MM.1S (cell line): ENCODE data around the gene ZFP14.
"Not testable (repeated sequence)": the region's sequence is repeated elsewhere in the genome, so short reads cannot be mapped to it uniquely, and the experiment has no call there.

Experiments
- DNase-seq: peaks from one replicate; pipeline ENCODE4 v3.0.0-alpha.2; 2015
- H2AFZ ChIP-seq: fragments of 300-600 bp; sonication (generic); 2 replicates; pipeline ENCODE4 v1.6.0; 2016; ENCODE audit warnings: antibody characterized with exemption, low read length
- H3F3A ChIP-seq: fragments of 300-600 bp; sonication (generic); 2 replicates; pipeline ENCODE4 v1.6.1; 2016; ENCODE audit warnings: mild to moderate bottlenecking, antibody characterized with exemption, low read length, moderate library complexity, mixed read lengths; ENCODE audit not compliant: insufficient read depth
- H3K27ac ChIP-seq: fragments of 300-600 bp; sonication (generic); 2 replicates; pipeline ENCODE4 v1.5.1; 2016; ENCODE audit warnings: mild to moderate bottlenecking, low read length
- H3K27me3 ChIP-seq: fragments of 300-600 bp; sonication (generic); replicated peaks from 2 replicates; pipeline ENCODE4 v1.6.0; 2016; ENCODE audit warnings: low read length; ENCODE audit not compliant: insufficient read depth
- H3K36me3 ChIP-seq: fragments of 300-600 bp; sonication (generic); replicated peaks from 2 replicates; pipeline ENCODE4 v1.6.1; 2016; ENCODE audit warnings: mild to moderate bottlenecking, low read length, mixed read lengths; ENCODE audit not compliant: insufficient read depth
- H3K4me1 ChIP-seq: fragments of 300-600 bp; sonication (generic); 2 replicates; pipeline ENCODE4 v1.6.1; 2016; ENCODE audit warnings: low read length, mixed read lengths
- H3K4me2 ChIP-seq: fragments of 300-600 bp; sonication (generic); 2 replicates; pipeline ENCODE4 v1.6.0; 2016; ENCODE audit warnings: low read depth, low read length
- H3K4me3 ChIP-seq: fragments of 300-600 bp; sonication (generic); 2 replicates; pipeline ENCODE4 v1.5.1; 2016; ENCODE audit warnings: low read length, mixed read lengths
- H3K79me2 ChIP-seq: fragments of 300-600 bp; sonication (generic); 2 replicates; pipeline ENCODE4 v1.6.1; 2016; ENCODE audit warnings: mixed run types, low read length, mixed read lengths
- H3K9ac ChIP-seq: fragments of 300-600 bp; sonication (generic); 2 replicates; pipeline ENCODE4 v1.6.1; 2016; ENCODE audit warnings: low read length, mixed read lengths
- H3K9me2 ChIP-seq: fragments of 300-600 bp; sonication (generic); replicated peaks from 2 replicates; pipeline ENCODE4 v1.6.1; 2016; ENCODE audit warnings: mild to moderate bottlenecking, low read length, mixed read lengths; ENCODE audit not compliant: insufficient read depth
- H3K9me3 ChIP-seq: fragments of 300-600 bp; sonication (generic); replicated peaks from 2 replicates; pipeline ENCODE4 v1.6.1; 2016; ENCODE audit warnings: mild to moderate bottlenecking, low read length, mixed read lengths; ENCODE audit not compliant: insufficient read depth
- H4K20me1 ChIP-seq: fragments of 300-600 bp; sonication (generic); 2 replicates; pipeline ENCODE4 v1.6.1; 2016; ENCODE audit warnings: mild to moderate bottlenecking, low read length, moderate library complexity, mixed read lengths; ENCODE audit not compliant: insufficient read depth

Gene ZFP14

GRCh38 chr19:36311098-36311760, 67.8 kb downstream of the ZFP14 start:
- not testable (repeated sequence) for H4K20me1 ChIP-seq, H3K9me2 ChIP-seq, H3K4me3 ChIP-seq, H3K79me2 ChIP-seq, H2AFZ ChIP-seq, DNase-seq, H3K36me3 ChIP-seq, H3K9me3 ChIP-seq, H3K27me3 ChIP-seq, H3K4me1 ChIP-seq, H3K4me2 ChIP-seq, H3K9ac ChIP-seq, H3K27ac ChIP-seq, H3F3A ChIP-seq

- H3K36me3 ChIP-seq, H3K9ac ChIP-seq, H4K20me1 ChIP-seq, H3F3A ChIP-seq, H3K27ac ChIP-seq, H2AFZ ChIP-seq, H3K79me2 ChIP-seq, H3K4me2 ChIP-seq, H3K4me1 ChIP-seq, DNase-seq, H3K4me3 ChIP-seq, H3K27me3 ChIP-seq, H3K9me3 ChIP-seq, H3K9me2 ChIP-seq: not testable (repeated sequence)
These were observed 68.5 kb downstream of the ZFP14 start for GRCh38 chr19:36310416-36310990.

GRCh38 chr19:36309759-36310158, 69.2 kb downstream of the ZFP14 start:
- H3K9me3 ChIP-seq, DNase-seq: not testable (repeated sequence)

GRCh38 chr19:36309309-36309708, 69.7 kb downstream of the ZFP14 start:
- not testable (repeated sequence) for H3K9me3 ChIP-seq, H3F3A ChIP-seq, H4K20me1 ChIP-seq, H3K4me2 ChIP-seq, H3K27me3 ChIP-seq, H3K79me2 ChIP-seq, H3K9me2 ChIP-seq, H3K36me3 ChIP-seq, H3K4me3 ChIP-seq, H2AFZ ChIP-seq, DNase-seq, H3K4me1 ChIP-seq, H3K9ac ChIP-seq, H3K27ac ChIP-seq

More at GRCh38 chr19:36309759-36310158, 69.2 kb downstream of the ZFP14 start:
- H2AFZ ChIP-seq, H3K36me3 ChIP-seq, H3K79me2 ChIP-seq, H3K4me3 ChIP-seq, H3K4me2 ChIP-seq, H3K9ac ChIP-seq, H4K20me1 ChIP-seq, H3K4me1 ChIP-seq, H3F3A ChIP-seq, H3K27ac ChIP-seq, H3K9me2 ChIP-seq, H3K27me3 ChIP-seq: not testable (repeated sequence)

- H2AFZ ChIP-seq, H3K9ac ChIP-seq, H3K4me2 ChIP-seq, H3K27me3 ChIP-seq, H3K4me1 ChIP-seq, H3F3A ChIP-seq, H3K9me2 ChIP-seq, H3K9me3 ChIP-seq, H3K4me3 ChIP-seq, H3K27ac ChIP-seq, H4K20me1 ChIP-seq, DNase-seq, H3K36me3 ChIP-seq, H3K79me2 ChIP-seq: not testable (repeated sequence)
These were observed 86.7 kb downstream of the ZFP14 start for GRCh38 chr19:36292317-36292716.
